Measurements from ENCODE around the gene PTP4A1. TPM values are rescaled to one million over a fixed set of nuclear protein-coding genes. Genes with fewer than 3 reads are reported as not detected.

The PTP4A1 gene
- total RNA-seq, 1 experiment from 2014 or later = 71.0 TPM

DNA sequence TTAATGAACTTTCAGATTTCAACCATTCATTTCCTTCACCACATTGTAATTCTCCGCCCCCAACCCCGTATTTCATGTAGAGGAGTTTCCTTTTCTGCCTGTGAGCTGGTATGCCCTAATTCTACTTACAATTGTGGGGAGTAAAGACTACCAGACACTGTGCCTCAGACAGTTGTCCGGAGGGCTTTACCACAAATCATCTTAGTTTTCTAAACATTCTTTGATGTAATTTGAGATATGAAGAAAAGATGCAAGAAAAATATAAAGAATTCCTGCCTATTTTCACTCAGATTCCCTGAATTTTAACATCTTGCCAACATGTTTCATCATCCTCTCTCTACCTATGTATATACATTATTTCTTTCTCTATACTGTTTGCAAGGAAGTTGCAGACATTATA, 28.3 kb upstream of the PTP4A1 start:
- TF ChIP-seq TCF7L2 (IDR thresholded peaks at IDR 0.05; ENCODE audit: low read depth, low read length) = no peak
- TF ChIP-seq SIN3A (IDR thresholded peaks at IDR 0.05; ENCODE audit: borderline replicate concordance, insufficient read depth, low read depth, low read length) = no peak
- TF ChIP-seq, protein P1, sequence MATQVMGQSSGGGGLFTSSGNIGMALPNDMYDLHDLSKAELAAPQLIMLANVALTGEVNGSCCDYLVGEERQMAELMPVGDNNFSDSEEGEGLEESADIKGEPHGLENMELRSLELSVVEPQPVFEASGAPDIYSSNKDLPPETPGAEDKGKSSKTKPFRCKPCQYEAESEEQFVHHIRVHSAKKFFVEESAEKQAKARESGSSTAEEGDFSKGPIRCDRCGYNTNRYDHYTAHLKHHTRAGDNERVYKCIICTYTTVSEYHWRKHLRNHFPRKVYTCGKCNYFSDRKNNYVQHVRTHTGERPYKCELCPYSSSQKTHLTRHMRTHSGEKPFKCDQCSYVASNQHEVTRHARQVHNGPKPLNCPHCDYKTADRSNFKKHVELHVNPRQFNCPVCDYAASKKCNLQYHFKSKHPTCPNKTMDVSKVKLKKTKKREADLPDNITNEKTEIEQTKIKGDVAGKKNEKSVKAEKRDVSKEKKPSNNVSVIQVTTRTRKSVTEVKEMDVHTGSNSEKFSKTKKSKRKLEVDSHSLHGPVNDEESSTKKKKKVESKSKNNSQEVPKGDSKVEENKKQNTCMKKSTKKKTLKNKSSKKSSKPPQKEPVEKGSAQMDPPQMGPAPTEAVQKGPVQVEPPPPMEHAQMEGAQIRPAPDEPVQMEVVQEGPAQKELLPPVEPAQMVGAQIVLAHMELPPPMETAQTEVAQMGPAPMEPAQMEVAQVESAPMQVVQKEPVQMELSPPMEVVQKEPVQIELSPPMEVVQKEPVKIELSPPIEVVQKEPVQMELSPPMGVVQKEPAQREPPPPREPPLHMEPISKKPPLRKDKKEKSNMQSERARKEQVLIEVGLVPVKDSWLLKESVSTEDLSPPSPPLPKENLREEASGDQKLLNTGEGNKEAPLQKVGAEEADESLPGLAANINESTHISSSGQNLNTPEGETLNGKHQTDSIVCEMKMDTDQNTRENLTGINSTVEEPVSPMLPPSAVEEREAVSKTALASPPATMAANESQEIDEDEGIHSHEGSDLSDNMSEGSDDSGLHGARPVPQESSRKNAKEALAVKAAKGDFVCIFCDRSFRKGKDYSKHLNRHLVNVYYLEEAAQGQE (IDR thresholded peaks at IDR 0.05; ENCODE audit: insufficient read depth in 1 of 2, low read depth in 2 of 2, low read length in 1 of 2) = no peak
- no peak for TF ChIP-seq POLR2AphosphoS5 (IDR thresholded peaks at IDR 0.05; ENCODE audit: low read depth, low read length)
- TF ChIP-seq, protein P2, sequence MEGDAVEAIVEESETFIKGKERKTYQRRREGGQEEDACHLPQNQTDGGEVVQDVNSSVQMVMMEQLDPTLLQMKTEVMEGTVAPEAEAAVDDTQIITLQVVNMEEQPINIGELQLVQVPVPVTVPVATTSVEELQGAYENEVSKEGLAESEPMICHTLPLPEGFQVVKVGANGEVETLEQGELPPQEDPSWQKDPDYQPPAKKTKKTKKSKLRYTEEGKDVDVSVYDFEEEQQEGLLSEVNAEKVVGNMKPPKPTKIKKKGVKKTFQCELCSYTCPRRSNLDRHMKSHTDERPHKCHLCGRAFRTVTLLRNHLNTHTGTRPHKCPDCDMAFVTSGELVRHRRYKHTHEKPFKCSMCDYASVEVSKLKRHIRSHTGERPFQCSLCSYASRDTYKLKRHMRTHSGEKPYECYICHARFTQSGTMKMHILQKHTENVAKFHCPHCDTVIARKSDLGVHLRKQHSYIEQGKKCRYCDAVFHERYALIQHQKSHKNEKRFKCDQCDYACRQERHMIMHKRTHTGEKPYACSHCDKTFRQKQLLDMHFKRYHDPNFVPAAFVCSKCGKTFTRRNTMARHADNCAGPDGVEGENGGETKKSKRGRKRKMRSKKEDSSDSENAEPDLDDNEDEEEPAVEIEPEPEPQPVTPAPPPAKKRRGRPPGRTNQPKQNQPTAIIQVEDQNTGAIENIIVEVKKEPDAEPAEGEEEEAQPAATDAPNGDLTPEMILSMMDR (IDR thresholded peaks at IDR 0.05) = no peak
- no peaks in the 10 kb centered on the region for H3K4me1 ChIP-seq (ENCODE audit: control insufficient read depth, insufficient read depth, low read length)
- DNase-seq (ENCODE audit: low read depth, low spot score) = no peak
- H3K27ac ChIP-seq (ENCODE audit: low read length) = no peak overlapping the region
- H3K27me3 ChIP-seq (ENCODE audit: control insufficient read depth, insufficient read depth, low read length) = peaks cover 2% of the 10 kb centered on the region; the same call in 1 of the 2 replicates
- BruUV-seq (replicated peaks) = no TSS peak
- in situ Hi-C loops (cut with HindIII; ENCODE audit: low pct_unique_long_range_greater_than_20kb, low sequenced_read_pairs) = no loop called here
- ATAC-seq = no peak
- ChIA-PET CTCF (interaction anchor here (0.6 kb wide), 1 partner anchor 17 kb away, joined by 6 read pairs; no protein-coding TSS in a partner anchor), POLR2A (no interaction called here)
- intact Hi-C loops (cut with micrococcal nuclease; ENCODE audit: unreplicated experiment) = no loop called here
- no peak overlapping the region for H3K4me3 ChIP-seq (ENCODE audit: low read depth in 2 of 2, low read length in 2 of 2)
- no peaks in the 10 kb centered on the region for H3K36me3 ChIP-seq (ENCODE audit: control insufficient read depth, insufficient read depth, low read length)
- no peaks in the 10 kb centered on the region for H3K9me3 ChIP-seq (ENCODE audit: control insufficient read depth, insufficient read depth, low read depth, low read length)

DNA sequence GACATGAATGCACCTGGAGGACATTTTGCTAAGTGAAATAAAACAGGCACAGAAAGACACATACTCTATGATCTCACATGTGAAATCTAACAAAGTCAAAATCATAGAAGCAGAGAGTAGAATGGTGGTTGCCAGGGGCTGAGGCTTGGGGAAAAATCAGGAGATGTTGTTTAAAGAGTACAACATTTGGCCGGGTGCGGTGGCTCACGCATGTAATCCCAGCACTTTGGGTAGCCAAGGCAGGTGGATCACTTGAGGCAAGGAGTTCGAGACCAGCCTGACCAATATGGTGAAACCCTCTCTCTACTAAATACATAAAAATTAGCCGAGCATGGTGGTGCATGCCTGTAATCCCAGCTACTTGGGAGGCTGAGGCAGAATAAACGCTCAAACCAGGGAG, 26.0 kb upstream of the PTP4A1 start:
- CTCF ChIA-PET = no interaction called here
- BruUV-seq (replicated peaks) = no TSS peak
- POLR2A ChIA-PET = no interaction called here

More for the DNA sequence above, 26.0 kb upstream of the PTP4A1 start:
- TF ChIP-seq POLR2AphosphoS5 (IDR thresholded peaks at IDR 0.05; ENCODE audit: low read depth, low read length) (no peak), TCF7L2 (IDR thresholded peaks at IDR 0.05; ENCODE audit: low read depth, low read length) (no peak), SIN3A (IDR thresholded peaks at IDR 0.05; ENCODE audit: borderline replicate concordance, insufficient read depth, low read depth, low read length) (no peak)
- TF ChIP-seq, protein P1 (IDR thresholded peaks at IDR 0.05; ENCODE audit: insufficient read depth in 1 of 2, low read depth in 2 of 2, low read length in 1 of 2) = no peak
- TF ChIP-seq, protein P2 (IDR thresholded peaks at IDR 0.05) = no peak
- DNase-seq (ENCODE audit: low read depth, low spot score) (no peak), ATAC-seq (no peak)
- H3K4me3 ChIP-seq (ENCODE audit: low read depth in 2 of 2, low read length in 2 of 2) = no peak overlapping the region
- intact Hi-C loops (cut with micrococcal nuclease; ENCODE audit: unreplicated experiment) (no loop called here), in situ Hi-C loops (cut with HindIII; ENCODE audit: low pct_unique_long_range_greater_than_20kb, low sequenced_read_pairs) (no loop called here)
- no peaks in the 10 kb centered on the region for H3K9me3 ChIP-seq (ENCODE audit: control insufficient read depth, insufficient read depth, low read depth, low read length)
- no peaks in the 10 kb centered on the region for H3K4me1 ChIP-seq (ENCODE audit: control insufficient read depth, insufficient read depth, low read length)
- H3K27ac ChIP-seq (ENCODE audit: low read length) = no peak overlapping the region
- peaks cover 2% of the 10 kb centered on the region; the same call in 1 of the 2 replicates for H3K27me3 ChIP-seq (ENCODE audit: control insufficient read depth, insufficient read depth, low read length)
- H3K36me3 ChIP-seq (ENCODE audit: control insufficient read depth, insufficient read depth, low read length) = no peaks in the 10 kb centered on the region

Measured in Panc1 (cell line).